Measurements from ENCODE around the gene ARPC1A. TPM values are rescaled to one million over a fixed set of nuclear protein-coding genes. Genes with fewer than 3 reads are reported as not detected.

Gene ARPC1A
- total RNA-seq, 1 experiment from 2014 or later: 253 TPM

DNA sequence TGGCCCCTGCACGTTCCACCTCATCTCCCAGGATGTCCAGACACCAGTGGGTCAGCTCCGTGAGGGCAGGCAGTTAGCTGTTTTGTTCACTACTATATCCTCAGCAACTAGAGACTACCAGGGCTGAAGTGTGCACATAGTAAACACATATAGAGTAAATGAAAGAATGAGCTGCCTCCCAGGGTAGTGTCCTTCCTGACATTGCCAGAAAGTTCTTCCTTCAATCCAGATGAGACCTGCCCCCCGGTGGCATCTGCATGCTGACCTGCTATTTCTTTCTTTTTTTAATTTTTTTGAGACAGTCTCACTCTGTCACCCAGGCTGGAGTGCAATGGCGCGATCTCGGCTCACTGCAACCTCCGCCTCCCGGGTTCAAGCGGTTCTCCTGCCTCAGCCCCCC is 14.0 kb upstream of the ARPC1A start:
- no peak overlapping the region for H3K27ac ChIP-seq (ENCODE audit: low read length)
- intact Hi-C loops (cut with micrococcal nuclease; ENCODE audit: unreplicated experiment): loop anchor here (5.0 kb wide), 2 partner anchors 149 to 174 kb away; no protein-coding TSS in a partner anchor
- no peaks in the 10 kb centered on the region for H3K36me3 ChIP-seq (ENCODE audit: control insufficient read depth, insufficient read depth, low read length)
- H3K4me1 ChIP-seq (ENCODE audit: control insufficient read depth, insufficient read depth, low read length): peaks cover 6% of the 10 kb centered on the region; the same call in 1 of the 2 replicates
- no peak; the same call in 1 of the 2 replicates for ATAC-seq
- ChIA-PET POLR2A (no interaction called here), CTCF (no interaction called here)
- H3K27me3 ChIP-seq (ENCODE audit: control insufficient read depth, insufficient read depth, low read length): no peaks in the 10 kb centered on the region
- in situ Hi-C loops (cut with HindIII; ENCODE audit: low pct_unique_long_range_greater_than_20kb, low sequenced_read_pairs): no loop called here
- H3K9me3 ChIP-seq (ENCODE audit: control insufficient read depth, insufficient read depth, low read depth, low read length): no peaks in the 10 kb centered on the region; the same call in 1 of the 2 replicates
- no peak for DNase-seq (ENCODE audit: low read depth, low spot score)
- no peak for TF ChIP-seq REST (IDR thresholded peaks at IDR 0.05; ENCODE audit: insufficient read depth in 1 of 2, low read depth in 2 of 2, low read length in 1 of 2)
- no peak for TF ChIP-seq SIN3A (IDR thresholded peaks at IDR 0.05; ENCODE audit: borderline replicate concordance, insufficient read depth, low read depth, low read length)
- TF ChIP-seq TCF7L2 (IDR thresholded peaks at IDR 0.05; ENCODE audit: low read depth, low read length): no peak
- TF ChIP-seq POLR2AphosphoS5 (IDR thresholded peaks at IDR 0.05; ENCODE audit: low read depth, low read length): no peak
- TF ChIP-seq, protein P1, sequence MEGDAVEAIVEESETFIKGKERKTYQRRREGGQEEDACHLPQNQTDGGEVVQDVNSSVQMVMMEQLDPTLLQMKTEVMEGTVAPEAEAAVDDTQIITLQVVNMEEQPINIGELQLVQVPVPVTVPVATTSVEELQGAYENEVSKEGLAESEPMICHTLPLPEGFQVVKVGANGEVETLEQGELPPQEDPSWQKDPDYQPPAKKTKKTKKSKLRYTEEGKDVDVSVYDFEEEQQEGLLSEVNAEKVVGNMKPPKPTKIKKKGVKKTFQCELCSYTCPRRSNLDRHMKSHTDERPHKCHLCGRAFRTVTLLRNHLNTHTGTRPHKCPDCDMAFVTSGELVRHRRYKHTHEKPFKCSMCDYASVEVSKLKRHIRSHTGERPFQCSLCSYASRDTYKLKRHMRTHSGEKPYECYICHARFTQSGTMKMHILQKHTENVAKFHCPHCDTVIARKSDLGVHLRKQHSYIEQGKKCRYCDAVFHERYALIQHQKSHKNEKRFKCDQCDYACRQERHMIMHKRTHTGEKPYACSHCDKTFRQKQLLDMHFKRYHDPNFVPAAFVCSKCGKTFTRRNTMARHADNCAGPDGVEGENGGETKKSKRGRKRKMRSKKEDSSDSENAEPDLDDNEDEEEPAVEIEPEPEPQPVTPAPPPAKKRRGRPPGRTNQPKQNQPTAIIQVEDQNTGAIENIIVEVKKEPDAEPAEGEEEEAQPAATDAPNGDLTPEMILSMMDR (IDR thresholded peaks at IDR 0.05): no peak
- no TSS peak for BruUV-seq (replicated peaks)
- H3K4me3 ChIP-seq (ENCODE audit: low read depth in 2 of 2, low read length in 2 of 2): no peak overlapping the region

- peak overlapping the region; percentile 44 for H3K27ac ChIP-seq (ENCODE audit: low read length)
- CTCF ChIA-PET: no interaction called here
- no TSS peak for BruUV-seq (replicated peaks)
- no peaks in the 10 kb centered on the region for H3K36me3 ChIP-seq (ENCODE audit: control insufficient read depth, insufficient read depth, low read length)
- peak; percentile 85 for ATAC-seq
- in situ Hi-C loops (cut with HindIII; ENCODE audit: low pct_unique_long_range_greater_than_20kb, low sequenced_read_pairs) (no loop called here), intact Hi-C loops (cut with micrococcal nuclease; ENCODE audit: unreplicated experiment) (loop anchor here (1.0 to 5.0 kb wide), 3 partner anchors 150 to 272 kb away; no protein-coding TSS in a partner anchor)
- DNase-seq (ENCODE audit: low read depth, low spot score): peak; percentile 60
- H3K4me1 ChIP-seq (ENCODE audit: control insufficient read depth, insufficient read depth, low read length): peaks cover 6% of the 10 kb centered on the region; the same call in 1 of the 2 replicates
- H3K4me3 ChIP-seq (ENCODE audit: low read depth in 2 of 2, low read length in 2 of 2): no peak overlapping the region
- H3K27me3 ChIP-seq (ENCODE audit: control insufficient read depth, insufficient read depth, low read length): no peaks in the 10 kb centered on the region
- POLR2A ChIA-PET: no interaction called here
- H3K9me3 ChIP-seq (ENCODE audit: control insufficient read depth, insufficient read depth, low read depth, low read length): no peaks in the 10 kb centered on the region; the same call in 1 of the 2 replicates
- TF ChIP-seq SIN3A (IDR thresholded peaks at IDR 0.05; ENCODE audit: borderline replicate concordance, insufficient read depth, low read depth, low read length): no peak
- TF ChIP-seq POLR2AphosphoS5 (IDR thresholded peaks at IDR 0.05; ENCODE audit: low read depth, low read length): no peak
- TF ChIP-seq REST (IDR thresholded peaks at IDR 0.05; ENCODE audit: insufficient read depth in 1 of 2, low read depth in 2 of 2, low read length in 1 of 2): no peak
- TF ChIP-seq, protein P1 (IDR thresholded peaks at IDR 0.05): peak; percentile 93
- TF ChIP-seq TCF7L2 (IDR thresholded peaks at IDR 0.05; ENCODE audit: low read depth, low read length): no peak
Observed at GRCh38 chr7:99312316-99313203, 13.1 kb upstream of the ARPC1A start.
